Sigmoid colon (tissue), 4 donors: Measurements from ENCODE around the gene SIPA1L3.
"Not testable (repeated sequence)": the region's sequence is repeated elsewhere in the genome, so short reads cannot be mapped to it uniquely, and the experiment has no call there.

ENCODE experiments used
- POLR2A ChIP-seq, 2 donors: fragments of 450-650 bp; IDR thresholded peaks; one replicate each; pipeline ENCODE4 v1.6.1; 2016; ENCODE audit warnings: antibody characterized with exemption in 2 of 2, mild to moderate bottlenecking in 2 of 2, moderate library complexity in 2 of 2
- POLR2AphosphoS5 ChIP-seq, 4 donors: sonication (generic); formaldehyde crosslinking; IDR thresholded peaks; one replicate each; pipeline ENCODE4 v1.6.1; 2017; ENCODE audit warnings: antibody characterized with exemption in 4 of 4
- TF ChIP-seq, protein P1 (sequence below), 4 experiments: fragments of 450-650 bp in 3 of 4; fragments of 200-600 bp in 1 of 4; IDR thresholded peaks; one replicate each; pipeline ENCODE4 v1.5.1; 2016 to 2019; ENCODE audit warnings: antibody characterized with exemption in 4 of 4, mild to moderate bottlenecking in 3 of 4, moderate library complexity in 2 of 4

DNA sequence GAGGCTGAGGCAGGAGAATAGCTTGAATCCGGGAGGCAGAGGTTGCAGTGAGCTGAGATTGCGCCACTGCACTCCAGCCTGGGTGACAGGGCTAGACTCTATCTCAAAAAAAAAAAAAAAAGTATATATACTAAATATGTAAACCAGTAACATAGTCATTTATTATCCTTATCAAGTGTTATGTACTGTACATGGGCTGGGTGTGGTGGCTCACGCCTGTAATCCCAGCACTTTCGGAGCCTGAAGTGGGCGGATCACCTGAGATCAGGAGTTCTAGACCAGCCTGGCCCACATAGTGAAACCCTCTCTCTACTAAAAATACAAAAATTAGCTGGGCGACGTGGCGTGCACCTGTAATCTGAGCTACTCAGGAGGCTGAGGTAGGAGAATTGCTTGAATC, 17.6 kb downstream of the SIPA1L3 start:
- TF ChIP-seq, protein P1, sequence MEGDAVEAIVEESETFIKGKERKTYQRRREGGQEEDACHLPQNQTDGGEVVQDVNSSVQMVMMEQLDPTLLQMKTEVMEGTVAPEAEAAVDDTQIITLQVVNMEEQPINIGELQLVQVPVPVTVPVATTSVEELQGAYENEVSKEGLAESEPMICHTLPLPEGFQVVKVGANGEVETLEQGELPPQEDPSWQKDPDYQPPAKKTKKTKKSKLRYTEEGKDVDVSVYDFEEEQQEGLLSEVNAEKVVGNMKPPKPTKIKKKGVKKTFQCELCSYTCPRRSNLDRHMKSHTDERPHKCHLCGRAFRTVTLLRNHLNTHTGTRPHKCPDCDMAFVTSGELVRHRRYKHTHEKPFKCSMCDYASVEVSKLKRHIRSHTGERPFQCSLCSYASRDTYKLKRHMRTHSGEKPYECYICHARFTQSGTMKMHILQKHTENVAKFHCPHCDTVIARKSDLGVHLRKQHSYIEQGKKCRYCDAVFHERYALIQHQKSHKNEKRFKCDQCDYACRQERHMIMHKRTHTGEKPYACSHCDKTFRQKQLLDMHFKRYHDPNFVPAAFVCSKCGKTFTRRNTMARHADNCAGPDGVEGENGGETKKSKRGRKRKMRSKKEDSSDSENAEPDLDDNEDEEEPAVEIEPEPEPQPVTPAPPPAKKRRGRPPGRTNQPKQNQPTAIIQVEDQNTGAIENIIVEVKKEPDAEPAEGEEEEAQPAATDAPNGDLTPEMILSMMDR (IDR thresholded peaks at IDR 0.05) = not testable (repeated sequence)
- TF ChIP-seq POLR2A, POLR2AphosphoS5 (IDR thresholded peaks at IDR 0.05): not testable (repeated sequence)
